GM23338 (cell line): ENCODE results near the gene GJB4. TPM values are rescaled to one million over a fixed set of nuclear protein-coding genes. Genes with fewer than 3 reads are reported as not detected.

Experiments
- ATAC-seq: fragments of 200-7000 bp; cut with Tn5 transposase; 3 replicates; pipeline ENCODE4 v1.9.1; 2020
- DNase-seq: peaks from one replicate; pipeline ENCODE4 v3.0.0-alpha.2; 2015; ENCODE audit warnings: low spot score
- H2AFZ ChIP-seq: fragments of 200-600 bp; sonication (generic); 2 replicates; pipeline ENCODE4 v1.8.0; 2016; ENCODE audit warnings: antibody characterized with exemption, mild to moderate bottlenecking, moderate library complexity
- H3F3A ChIP-seq: fragments of 200-600 bp; sonication (generic); replicated peaks from 2 replicates; pipeline ENCODE4 v1.8.0; 2017; ENCODE audit warnings: antibody characterized with exemption, mixed run types, low read depth
- H3K27ac ChIP-seq: fragments of 200-600 bp; sonication (generic); 2 replicates; pipeline ENCODE4 v1.6.1; 2016; ENCODE audit warnings: low read depth
- H3K27me3 ChIP-seq: fragments of 200-600 bp; sonication (generic); 2 replicates; pipeline ENCODE4 v1.8.0; 2016; ENCODE audit warnings: mild to moderate bottlenecking, mixed run types, moderate library complexity; ENCODE audit not compliant: insufficient read depth
- H3K36me3 ChIP-seq: fragments of 200-600 bp; sonication (generic); 2 replicates; pipeline ENCODE4 v1.8.0; 2016; ENCODE audit warnings: mild to moderate bottlenecking; ENCODE audit not compliant: insufficient read depth
- H3K4me1 ChIP-seq: fragments of 200-600 bp; sonication (generic); 2 replicates; pipeline ENCODE4 v1.8.0; 2016; ENCODE audit warnings: mild to moderate bottlenecking, moderate library complexity; ENCODE audit not compliant: insufficient read depth
- H3K4me2 ChIP-seq: fragments of 200-600 bp; sonication (generic); 2 replicates; pipeline ENCODE4 v1.7.1; 2017; ENCODE audit warnings: mixed run types
- H3K4me3 ChIP-seq: fragments of 200-600 bp; sonication (generic); 2 replicates; pipeline ENCODE4 v1.6.1; 2016; ENCODE audit warnings: mixed run types
- H3K79me2 ChIP-seq: fragments of 200-600 bp; sonication (generic); replicated peaks from 2 replicates; pipeline ENCODE4 v1.8.0; 2017; ENCODE audit warnings: mild to moderate bottlenecking; ENCODE audit not compliant: insufficient read depth
- H3K9me2 ChIP-seq: fragments of 200-600 bp; sonication (generic); 2 replicates; pipeline ENCODE4 v1.8.0; 2017; ENCODE audit not compliant: insufficient read depth
- H4K20me1 ChIP-seq: fragments of 200-600 bp; sonication (generic); replicated peaks from 2 replicates; pipeline ENCODE4 v1.8.0; 2017; ENCODE audit warnings: mild to moderate bottlenecking; ENCODE audit not compliant: insufficient read depth
- H3K27ac Mint-ChIP-seq: 2 replicates; pipeline ENCODE4 v1.8.0; 2020; ENCODE audit warnings: inconsistent platforms, mild to moderate bottlenecking, moderate library complexity, mixed read lengths
- H3K27me3 Mint-ChIP-seq: 3 replicates; pipeline ENCODE4 v1.8.0; 2022; ENCODE audit warnings: low read depth, mild to moderate bottlenecking, moderate library complexity, mixed read lengths, inconsistent platforms; ENCODE audit not compliant: insufficient read depth, poor library complexity
- H3K36me3 Mint-ChIP-seq: 3 replicates; pipeline ENCODE4 v1.8.0; 2021; ENCODE audit warnings: low read depth, mild to moderate bottlenecking, inconsistent platforms, moderate library complexity, mixed read lengths
- H3K4me1 Mint-ChIP-seq: 3 replicates; pipeline ENCODE4 v1.8.0; 2020; ENCODE audit warnings: mild to moderate bottlenecking, inconsistent platforms, mixed read lengths
- H3K4me3 Mint-ChIP-seq: 3 replicates; pipeline ENCODE4 v1.8.0; 2021; ENCODE audit warnings: moderate library complexity, mild to moderate bottlenecking, inconsistent platforms, mixed read lengths
- H3K9me3 Mint-ChIP-seq: 3 replicates; pipeline ENCODE4 v1.8.0; 2020; ENCODE audit warnings: moderate library complexity, mild to moderate bottlenecking, inconsistent platforms, mixed read lengths
- CTCF ChIP-seq, 2 experiments: fragments of 200-600 bp in 1 of 2; sonication (generic) in 1 of 2; conservative IDR thresholded peaks; 2 replicates each; pipeline versions ENCODE4 v1.5.1 to v1.6.1; 2016 to 2017; ENCODE audit warnings: antibody characterized with exemption in 2 of 2, low read depth in 2 of 2, mild to moderate bottlenecking in 2 of 2, moderate library complexity in 1 of 2
- EZH2 ChIP-seq: fragments of 200-600 bp; sonication (generic); IDR thresholded peaks from one replicate; pipeline ENCODE4 v1.8.0; 2017; ENCODE audit warnings: antibody characterized with exemption, mild to moderate bottlenecking, low read depth; ENCODE audit not compliant: unreplicated experiment
- EZH2phosphoT487 ChIP-seq: fragments of 200-600 bp; sonication (generic); IDR thresholded peaks from one replicate; pipeline ENCODE4 v1.8.1; 2018; ENCODE audit warnings: antibody characterized with exemption; ENCODE audit not compliant: unreplicated experiment
- POLR2AphosphoS5 ChIP-seq: IDR thresholded peaks from 2 replicates; pipeline ENCODE4 v1.6.1; 2016; ENCODE audit warnings: antibody characterized with exemption, low read depth
- REST ChIP-seq: IDR thresholded peaks from one replicate; pipeline ENCODE4 v1.6.1; 2018; ENCODE audit warnings: antibody characterized with exemption; ENCODE audit not compliant: unreplicated experiment
- ZNF114 ChIP-seq: fragments of 250-450 bp; sonication (Bioruptor Pico); IDR thresholded peaks from 2 replicates; pipeline ENCODE4 v1.5.0; 2020; ENCODE audit warnings: mild to moderate bottlenecking, moderate library complexity
- ZNF462 ChIP-seq: fragments of 250-450 bp; sonication (Bioruptor Pico); IDR thresholded peaks from 2 replicates; pipeline ENCODE4 v1.5.0; 2020; ENCODE audit warnings: mild to moderate bottlenecking, moderate library complexity
- polyA plus RNA-seq: library from polyadenylated mRNA; unstranded; fragments of >200 nt; fragmentation: Nextera tagmentation; extraction: Ambion mirVana; gene quantifications from 2 replicates; pipeline ENCODE4 v1.2.1, GENCODE V29; 2016
- total RNA-seq: library from RNA; depleted of rRNA; stranded (reverse); fragments of >200 nt; shearing (Covaris generic); gene quantifications from 2 replicates; pipeline ENCODE4 v1.2.3, GENCODE V29; 2014

The GJB4 gene
- total and polyA plus RNA-seq, 2 experiments from 2014 or later: 0.07 TPM; not detected in 1

GRCh38 chr1:34777519-34778321 is 18.2 kb downstream of the GJB4 start:
- DNase-seq: no peak
- peaks cover 20% of the 10 kb centered on the region for H3K27me3 Mint-ChIP-seq
- ATAC-seq: no peak

More at GRCh38 chr1:34777519-34778321, 18.2 kb downstream of the GJB4 start:
- Histone ChIP-seq H3K79me2 (no peaks in the 10 kb centered on the region), H3K9me2 (no peaks in the 10 kb centered on the region), H4K20me1 (no peaks in the 10 kb centered on the region), H3K4me2 (no peak overlapping the region), H2AFZ (no peak overlapping the region), H3F3A (no peaks in the 10 kb centered on the region), H3K36me3 (no peaks in the 10 kb centered on the region), H3K4me1 (peaks cover 4% of the 10 kb centered on the region), H3K4me3 (no peak overlapping the region), H3K27me3 (peaks cover 35% of the 10 kb centered on the region), H3K27ac (no peak overlapping the region)
- no peak overlapping the region for H3K27ac Mint-ChIP-seq
- no peaks in the 10 kb centered on the region for H3K36me3 Mint-ChIP-seq
- no peaks in the 10 kb centered on the region for H3K9me3 Mint-ChIP-seq
- H3K4me1 Mint-ChIP-seq: peaks cover 7% of the 10 kb centered on the region
- TF ChIP-seq CTCF (conservative IDR thresholded peaks at IDR 0.05; ENCODE audit: low read depth in 2 of 2) (no peak), EZH2 (no peak), ZNF114 (CRISPR knock-in tag) (no peak), REST (no peak), POLR2AphosphoS5 (no peak), EZH2phosphoT487 (no peak), ZNF462 (no peak)
- H3K4me3 Mint-ChIP-seq: no peak overlapping the region
